ENCODE results near the gene NME3.

NME3 gene

GRCh38 chr16:1721372-1721771 is 50.0 kb downstream of the NME3 start:
- no peak for DNase-seq
